Neural progenitor cell (in vitro differentiated cells): ENCODE results near the gene KIF26B. TPM values are rescaled to one million over a fixed set of nuclear protein-coding genes. Genes with fewer than 3 reads are reported as not detected.

Experiments used
- DNase-seq: peaks from one replicate; pipeline ENCODE4 v3.0.0-alpha.2; 2016; ENCODE audit warnings: low spot score
- H2AFZ ChIP-seq: fragments of 200-600 bp; sonication (generic); replicated peaks from 2 replicates; pipeline ENCODE4 v1.6.1; 2016; ENCODE audit warnings: antibody characterized with exemption
- H3F3A ChIP-seq: fragments of 200-600 bp; sonication (generic); 2 replicates; pipeline ENCODE4 v1.6.1; 2016; ENCODE audit warnings: antibody characterized with exemption, low read depth
- H3K27ac ChIP-seq: fragments of 200-600 bp; sonication (generic); 2 replicates; pipeline ENCODE4 v1.5.1; 2016; ENCODE audit warnings: mild to moderate bottlenecking
- H3K27me3 ChIP-seq: fragments of 200-600 bp; sonication (generic); 2 replicates; pipeline ENCODE4 v1.6.1; 2016; ENCODE audit warnings: mild to moderate bottlenecking, moderate library complexity
- H3K36me3 ChIP-seq: fragments of 200-600 bp; sonication (generic); 2 replicates; pipeline ENCODE4 v1.5.1; 2016
- H3K4me1 ChIP-seq: fragments of 200-600 bp; sonication (generic); 2 replicates; pipeline ENCODE4 v1.6.1; 2016; ENCODE audit warnings: mixed run types
- H3K4me2 ChIP-seq: fragments of 200-600 bp; sonication (generic); 2 replicates; pipeline ENCODE4 v1.6.1; 2016
- H3K4me3 ChIP-seq: fragments of 200-600 bp; sonication (generic); 2 replicates; pipeline ENCODE4 v1.5.1; 2016
- H3K79me2 ChIP-seq: fragments of 200-600 bp; sonication (generic); 2 replicates; pipeline ENCODE4 v1.6.1; 2016; ENCODE audit warnings: low read depth
- H3K9ac ChIP-seq: fragments of 200-600 bp; sonication (generic); 2 replicates; pipeline ENCODE4 v1.6.1; 2016
- H3K9me3 ChIP-seq: fragments of 200-600 bp; sonication (generic); 2 replicates; pipeline ENCODE4 v1.5.1; 2016; ENCODE audit warnings: low read depth
- H4K20me1 ChIP-seq: fragments of 200-600 bp; sonication (generic); 2 replicates; pipeline ENCODE4 v1.6.1; 2016; ENCODE audit warnings: low read depth
- H3K27ac Mint-ChIP-seq: 3 replicates; pipeline ENCODE4 v1.8.0; 2021; ENCODE audit warnings: mixed read lengths
- H3K27me3 Mint-ChIP-seq: 2 replicates; pipeline ENCODE4 v1.8.0; 2022; ENCODE audit warnings: low read depth, mild to moderate bottlenecking, inconsistent platforms, moderate library complexity, mixed read lengths; ENCODE audit not compliant: insufficient read depth
- H3K36me3 Mint-ChIP-seq: 3 replicates; pipeline ENCODE4 v1.8.0; 2021; ENCODE audit warnings: mixed read lengths
- H3K4me1 Mint-ChIP-seq: 3 replicates; pipeline ENCODE4 v1.8.0; 2021; ENCODE audit warnings: mixed read lengths
- H3K4me3 Mint-ChIP-seq: 3 replicates; pipeline ENCODE4 v1.8.0; 2021; ENCODE audit warnings: mild to moderate bottlenecking, moderate library complexity, mixed read lengths
- H3K9me3 Mint-ChIP-seq: 3 replicates; pipeline ENCODE4 v1.8.0; 2020; ENCODE audit warnings: mixed read lengths
- EZH2 ChIP-seq: fragments of 200-600 bp; sonication (generic); IDR thresholded peaks from 2 replicates; pipeline ENCODE4 v1.6.1; 2017; ENCODE audit warnings: antibody characterized with exemption, mild to moderate bottlenecking, moderate library complexity
- EZH2phosphoT487 ChIP-seq: fragments of 200-600 bp; sonication (generic); IDR thresholded peaks from 2 replicates; pipeline ENCODE4 v1.6.1; 2017; ENCODE audit warnings: antibody characterized with exemption
- total RNA-seq: library from RNA; depleted of rRNA; stranded (reverse); fragments of >200 nt; gene quantifications from 2 replicates; pipeline ENCODE4 v1.2.3, GENCODE V29; 2015; ENCODE audit warnings: low replicate concordance
- TF ChIP-seq, protein P1 (sequence below): fragments of 200-600 bp; sonication (generic); IDR thresholded peaks from 2 replicates; pipeline ENCODE4 v1.5.1; 2017; ENCODE audit warnings: antibody characterized with exemption, mild to moderate bottlenecking

The KIF26B gene
- total RNA-seq, 1 donor from 2014 or later, result 0.47 TPM

DNA sequence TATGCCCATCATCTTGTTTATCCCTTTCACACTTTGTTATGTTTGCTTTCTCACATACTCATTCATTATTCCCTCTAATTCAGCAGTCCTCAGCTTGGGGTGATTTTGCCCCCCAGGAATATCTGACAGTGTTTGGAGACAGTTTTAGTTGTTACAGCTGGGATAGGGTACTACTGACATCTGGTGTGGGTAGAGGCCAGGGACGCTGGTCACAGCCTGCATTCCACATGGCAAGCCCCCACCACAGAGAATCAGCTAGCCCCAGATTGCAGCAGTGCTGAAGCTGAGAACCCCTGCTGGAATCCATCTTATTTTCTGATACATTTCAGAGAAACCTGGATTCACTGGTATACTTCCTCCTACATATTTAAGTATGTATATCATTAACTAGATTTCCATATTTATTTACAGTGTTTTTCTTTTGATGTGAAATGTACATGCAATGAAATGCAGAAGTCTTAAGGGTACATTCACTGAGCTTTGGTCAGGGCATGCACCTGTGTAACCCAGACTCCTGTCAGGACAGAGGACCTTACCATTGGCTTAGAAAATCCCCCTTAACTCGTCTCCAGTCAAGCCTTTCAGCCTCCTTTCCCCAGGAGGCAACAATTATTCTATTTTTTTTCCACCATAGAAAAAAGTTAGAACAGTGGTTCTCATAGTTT lies 68.3 kb downstream of the KIF26B start:
- Mint-ChIP-seq H3K27ac (no peak overlapping the region), H3K36me3 (no peaks in the 10 kb centered on the region), H3K4me3 (no peak overlapping the region), H3K27me3 (peaks cover 7% of the 10 kb centered on the region), H3K4me1 (peaks cover 34% of the 10 kb centered on the region), H3K9me3 (no peaks in the 10 kb centered on the region)
- TF ChIP-seq, protein P1, sequence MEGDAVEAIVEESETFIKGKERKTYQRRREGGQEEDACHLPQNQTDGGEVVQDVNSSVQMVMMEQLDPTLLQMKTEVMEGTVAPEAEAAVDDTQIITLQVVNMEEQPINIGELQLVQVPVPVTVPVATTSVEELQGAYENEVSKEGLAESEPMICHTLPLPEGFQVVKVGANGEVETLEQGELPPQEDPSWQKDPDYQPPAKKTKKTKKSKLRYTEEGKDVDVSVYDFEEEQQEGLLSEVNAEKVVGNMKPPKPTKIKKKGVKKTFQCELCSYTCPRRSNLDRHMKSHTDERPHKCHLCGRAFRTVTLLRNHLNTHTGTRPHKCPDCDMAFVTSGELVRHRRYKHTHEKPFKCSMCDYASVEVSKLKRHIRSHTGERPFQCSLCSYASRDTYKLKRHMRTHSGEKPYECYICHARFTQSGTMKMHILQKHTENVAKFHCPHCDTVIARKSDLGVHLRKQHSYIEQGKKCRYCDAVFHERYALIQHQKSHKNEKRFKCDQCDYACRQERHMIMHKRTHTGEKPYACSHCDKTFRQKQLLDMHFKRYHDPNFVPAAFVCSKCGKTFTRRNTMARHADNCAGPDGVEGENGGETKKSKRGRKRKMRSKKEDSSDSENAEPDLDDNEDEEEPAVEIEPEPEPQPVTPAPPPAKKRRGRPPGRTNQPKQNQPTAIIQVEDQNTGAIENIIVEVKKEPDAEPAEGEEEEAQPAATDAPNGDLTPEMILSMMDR, result no peak
- no peak for TF ChIP-seq EZH2
- no peak for TF ChIP-seq EZH2phosphoT487
- Histone ChIP-seq H2AFZ (no peak overlapping the region), H3K27me3 (no peaks in the 10 kb centered on the region), H3K4me2 (no peak overlapping the region), H3K9ac (no peak overlapping the region), H3K79me2 (no peaks in the 10 kb centered on the region), H3K9me3 (no peaks in the 10 kb centered on the region), H3K36me3 (no peaks in the 10 kb centered on the region), H3K4me1 (peaks cover 19% of the 10 kb centered on the region), H3F3A (no peaks in the 10 kb centered on the region), H4K20me1 (no peaks in the 10 kb centered on the region), H3K27ac (no peak overlapping the region), H3K4me3 (no peak overlapping the region)
- no peak for DNase-seq

DNA sequence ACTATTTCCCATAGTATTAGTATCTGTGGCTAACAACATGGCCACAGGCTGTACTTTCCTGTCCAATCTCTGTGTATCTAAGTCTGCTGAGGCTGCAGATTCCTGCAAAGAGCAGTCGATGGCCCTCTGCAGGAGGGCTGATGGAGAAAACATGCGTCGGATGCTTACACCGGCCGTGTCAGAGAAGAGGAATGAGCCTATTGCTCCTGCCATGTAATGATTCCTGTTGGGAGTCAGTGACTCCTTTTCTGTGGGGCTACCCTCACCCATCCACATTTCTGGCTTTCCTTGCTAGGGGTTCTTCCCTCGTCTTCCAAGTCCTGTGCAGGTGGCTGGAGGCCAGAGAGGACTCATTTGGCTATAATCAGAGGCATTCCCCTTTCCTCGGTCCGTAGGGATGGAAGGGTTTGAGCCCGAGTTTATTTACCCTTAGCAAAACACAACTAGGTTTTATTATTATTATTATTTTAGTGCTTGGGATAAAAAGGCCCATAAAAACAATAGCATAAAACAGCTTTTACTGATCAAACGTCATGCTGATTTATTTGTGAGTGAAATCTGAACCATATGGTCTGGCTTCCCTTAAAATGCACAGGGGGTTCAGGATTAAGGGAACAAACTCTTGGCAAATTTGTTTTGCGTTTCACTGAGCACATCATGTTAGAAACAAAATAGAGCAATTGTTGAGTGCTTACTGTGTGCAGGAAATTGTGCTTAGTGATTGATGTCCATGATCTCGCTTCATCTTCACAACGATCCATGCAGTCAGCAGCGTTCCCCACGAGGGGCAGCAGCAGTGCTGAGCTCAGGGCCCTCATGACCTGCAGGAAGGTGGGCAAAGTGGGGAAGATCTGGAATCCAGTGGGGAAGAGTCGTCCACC lies 70.8 kb downstream of the KIF26B start:
- Histone ChIP-seq H3K79me2 (no peaks in the 10 kb centered on the region), H3K4me2 (no peak overlapping the region), H4K20me1 (no peaks in the 10 kb centered on the region), H3K9me3 (no peaks in the 10 kb centered on the region), H3K4me3 (no peak overlapping the region), H3K27ac (no peak overlapping the region), H3K4me1 (peaks cover 12% of the 10 kb centered on the region), H2AFZ (no peak overlapping the region), H3K9ac (no peak overlapping the region), H3K27me3 (no peaks in the 10 kb centered on the region), H3K36me3 (no peaks in the 10 kb centered on the region), H3F3A (no peaks in the 10 kb centered on the region)
- Mint-ChIP-seq H3K36me3 (peaks cover 5% of the 10 kb centered on the region), H3K4me1 (peaks cover 21% of the 10 kb centered on the region), H3K27ac (peak overlapping the region; percentile 91), H3K27me3 (peaks cover 2% of the 10 kb centered on the region), H3K4me3 (no peak overlapping the region), H3K9me3 (peaks cover 2% of the 10 kb centered on the region)
- TF ChIP-seq EZH2phosphoT487 (no peak), EZH2 (no peak)
- TF ChIP-seq, protein P1, result no peak
- DNase-seq, result peak; percentile 39

DNA sequence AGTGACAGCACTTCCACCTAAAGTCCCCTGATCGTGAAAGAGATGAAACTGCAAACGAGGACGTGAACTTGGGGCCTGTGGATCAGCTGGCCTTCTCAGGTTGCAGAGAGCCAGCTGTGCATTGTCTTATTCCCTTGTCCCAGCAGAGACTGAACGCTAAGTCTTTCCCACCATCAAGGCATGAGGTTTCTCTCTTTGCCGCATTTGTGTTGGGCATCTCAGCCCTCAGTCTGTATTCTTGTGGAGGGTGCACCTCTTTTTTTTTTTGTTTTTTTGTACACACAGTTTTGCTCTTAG lies 71.4 kb downstream of the KIF26B start:
- Histone ChIP-seq H3K4me2 (no peak overlapping the region), H3K27ac (no peak overlapping the region), H3K27me3 (no peaks in the 10 kb centered on the region), H4K20me1 (no peaks in the 10 kb centered on the region), H3K4me1 (peaks cover 6% of the 10 kb centered on the region), H3K79me2 (no peaks in the 10 kb centered on the region), H3K9ac (no peak overlapping the region), H3K36me3 (no peaks in the 10 kb centered on the region), H3K9me3 (no peaks in the 10 kb centered on the region), H2AFZ (no peak overlapping the region), H3F3A (no peaks in the 10 kb centered on the region), H3K4me3 (no peak overlapping the region)
- Mint-ChIP-seq H3K9me3 (peaks cover 4% of the 10 kb centered on the region), H3K36me3 (peaks cover 5% of the 10 kb centered on the region), H3K4me3 (no peak overlapping the region), H3K27ac (peak overlapping the region; percentile 91), H3K27me3 (peaks cover 2% of the 10 kb centered on the region), H3K4me1 (peaks cover 16% of the 10 kb centered on the region)
- DNase-seq, result no peak
- TF ChIP-seq, protein P1, result no peak
- TF ChIP-seq EZH2, result no peak
- TF ChIP-seq EZH2phosphoT487, result no peak
